CD4-positive, alpha-beta T cell treated with Interleukin-21 for 1 hour (primary cell): Measurements from ENCODE around the gene CTBS.
A peak's percentile ranks its signal among the peaks of the same experiment; 100 is the strongest.
"Not testable (repeated sequence)": the region's sequence is repeated elsewhere in the genome, so short reads cannot be mapped to it uniquely, and the experiment has no call there.

Experiments used
- DNase-seq: peaks from one replicate; pipeline ENCODE4 v3.0.0-alpha.2; 2020

CTBS gene

GRCh38 chr1:84573967-84574842 is at the start of gene CTBS:
CTBS (minus strand) TSS chr1:84574440; CDS start chr1:84574415, 25 bp downstream.
- DNase-seq: peak; percentile 90

- no peak for DNase-seq
Measured at GRCh38 chr1:84621553-84621952, 47.3 kb upstream of the CTBS start.

DNA sequence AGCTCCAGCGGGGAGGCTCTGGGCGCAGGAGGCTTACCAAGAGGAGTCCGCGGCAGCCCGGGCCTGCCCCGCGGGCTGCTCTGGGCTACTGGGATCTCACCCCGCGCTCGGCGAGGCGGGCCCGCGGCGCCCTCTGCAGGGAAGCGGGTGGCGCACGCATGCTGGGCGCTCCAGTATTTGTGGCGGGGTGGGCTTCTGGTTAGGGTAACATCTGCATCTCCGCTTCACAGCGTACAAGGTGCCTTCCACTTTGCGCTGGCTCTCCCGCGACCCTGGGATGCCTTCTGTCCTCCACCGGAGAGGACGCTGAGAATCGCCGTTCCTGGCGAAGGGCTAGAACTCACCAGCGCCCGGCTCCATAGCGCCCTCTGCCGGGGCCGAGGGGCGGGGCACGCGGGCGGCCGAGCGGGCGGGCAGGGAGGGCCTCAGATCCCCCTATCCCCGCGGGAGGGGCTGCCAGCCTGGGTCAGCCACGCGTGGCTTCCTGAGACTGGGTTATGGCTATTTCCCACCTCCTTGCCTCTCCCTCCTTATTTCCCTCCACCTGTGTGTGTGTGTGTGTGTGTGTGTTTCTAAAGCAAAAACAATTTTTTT is 46.6 kb upstream of the CTBS start:
- DNase-seq: peak; percentile 82

- DNase-seq: no peak
Measured at GRCh38 chr1:84619383-84620102, 45.3 kb upstream of the CTBS start.

DNA sequence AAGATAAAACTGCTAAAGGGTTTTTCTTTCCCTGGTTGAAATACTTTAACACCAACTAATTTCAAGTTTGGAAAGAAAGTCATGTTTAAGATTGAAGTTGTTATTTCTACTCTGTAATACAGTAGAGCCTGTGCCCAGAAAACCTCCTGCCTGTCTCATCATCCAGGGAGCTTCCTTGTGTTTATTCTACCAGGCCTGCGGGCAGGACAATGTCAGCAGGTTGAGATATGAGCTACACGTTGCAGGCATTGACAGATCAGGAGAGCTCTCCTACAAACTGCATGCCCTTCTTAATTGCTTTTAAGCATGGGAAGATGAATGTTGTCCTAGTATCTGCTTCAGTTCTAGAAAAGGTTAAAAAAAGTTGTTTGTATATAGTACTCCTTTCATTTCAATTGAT is 43.1 kb upstream of the CTBS start:
- no peak for DNase-seq

DNA sequence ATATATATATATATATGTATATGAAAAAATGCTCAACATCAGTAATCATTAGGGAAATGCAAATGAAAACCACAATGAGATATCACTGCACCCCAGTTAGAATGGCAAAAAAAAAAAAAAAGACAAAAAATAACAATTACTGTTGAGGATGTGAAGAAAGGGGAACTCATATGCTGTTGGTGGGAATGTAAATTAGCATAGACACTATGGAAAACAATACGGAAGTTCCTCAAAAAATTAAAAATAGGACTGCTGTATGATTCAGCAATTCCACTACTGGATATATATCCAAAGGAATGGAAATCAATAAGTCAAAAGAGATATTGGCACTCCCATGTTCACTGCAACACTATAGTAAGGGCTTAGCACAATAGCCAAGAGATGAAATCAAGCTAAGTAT is 41.5 kb upstream of the CTBS start:
- DNase-seq: no peak

DNA sequence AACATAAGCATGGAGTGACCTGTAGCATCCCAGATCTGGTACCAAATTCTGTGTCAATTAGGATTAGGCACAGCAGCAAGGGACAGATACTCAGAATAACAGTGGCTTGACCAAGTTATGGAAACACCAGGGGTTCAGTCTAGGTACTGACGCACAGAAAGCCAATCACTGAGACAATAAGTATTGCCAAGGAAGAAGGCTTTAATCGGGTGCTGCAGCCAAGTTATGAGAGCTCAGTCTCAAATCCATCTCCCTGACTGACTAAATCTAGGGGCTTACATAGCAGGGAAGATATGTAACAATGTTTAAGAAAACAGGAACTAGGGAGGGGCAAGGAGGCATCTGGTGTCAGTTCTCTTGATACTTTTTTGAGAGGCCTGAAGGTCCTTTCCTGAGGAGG is 39.6 kb upstream of the CTBS start:
- DNase-seq: no peak

DNA sequence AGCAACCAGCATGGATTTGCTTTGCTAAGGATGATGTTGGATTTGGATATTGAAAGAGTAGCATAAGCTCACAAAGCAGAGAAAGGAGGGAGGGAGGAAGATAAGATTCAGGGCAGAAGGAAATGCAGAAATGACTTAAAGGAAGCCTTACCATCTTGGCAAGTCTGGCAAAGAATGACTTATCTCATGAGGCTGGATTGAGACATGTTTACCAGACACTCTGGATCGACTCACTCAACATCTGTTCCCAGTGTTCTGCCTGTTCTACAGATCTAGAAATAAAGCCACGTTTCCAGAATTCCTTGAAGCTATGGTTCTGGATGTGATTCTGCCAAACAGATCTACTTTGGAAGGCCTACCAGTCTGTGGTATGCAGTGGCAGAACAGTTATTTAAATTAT is 38.8 kb upstream of the CTBS start:
- DNase-seq: no peak

DNA sequence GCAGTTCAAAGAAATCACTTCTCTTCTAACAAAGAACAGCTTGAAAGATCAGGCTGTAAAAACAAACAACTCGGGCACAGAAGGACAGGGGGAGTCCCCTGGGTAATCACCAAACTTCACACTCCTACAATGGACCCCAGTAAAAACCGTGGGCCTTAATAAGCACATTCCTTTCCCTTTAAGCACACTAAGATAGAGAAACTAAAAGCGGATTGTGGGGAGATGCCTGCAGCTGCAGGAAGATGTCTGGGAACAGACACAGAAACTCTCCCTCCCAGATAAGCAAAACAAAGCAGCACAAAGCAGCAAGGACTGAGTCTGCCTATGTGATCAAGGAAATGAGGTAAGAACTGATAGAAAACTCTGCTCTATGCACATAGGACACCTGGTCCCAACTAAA is 37.6 kb upstream of the CTBS start:
- DNase-seq: peak; percentile 7

- no peak for DNase-seq
Measured at GRCh38 chr1:84611091-84611490, 36.9 kb upstream of the CTBS start.

GRCh38 chr1:84606977-84607376 is 32.7 kb upstream of the CTBS start:
- no peak for DNase-seq

DNA sequence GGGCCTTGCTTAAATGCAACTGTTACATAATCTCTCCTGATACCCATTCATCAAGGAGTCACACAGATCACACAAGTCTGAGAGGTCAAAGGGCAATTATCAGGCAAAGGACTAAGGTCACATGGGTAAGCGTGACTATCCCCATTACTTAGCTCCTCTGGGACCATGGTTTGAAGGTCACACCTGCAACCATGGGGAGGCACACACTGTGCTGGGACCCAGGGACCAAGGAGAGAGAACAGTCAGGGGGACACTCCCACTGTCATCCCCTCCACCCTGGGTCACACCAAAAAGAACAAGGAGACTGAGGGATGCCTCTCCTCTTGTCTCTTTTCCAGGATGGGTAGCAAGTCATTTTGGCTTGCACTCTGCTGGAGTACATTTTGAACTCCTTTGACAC is 30.9 kb upstream of the CTBS start:
- DNase-seq: no peak

DNA sequence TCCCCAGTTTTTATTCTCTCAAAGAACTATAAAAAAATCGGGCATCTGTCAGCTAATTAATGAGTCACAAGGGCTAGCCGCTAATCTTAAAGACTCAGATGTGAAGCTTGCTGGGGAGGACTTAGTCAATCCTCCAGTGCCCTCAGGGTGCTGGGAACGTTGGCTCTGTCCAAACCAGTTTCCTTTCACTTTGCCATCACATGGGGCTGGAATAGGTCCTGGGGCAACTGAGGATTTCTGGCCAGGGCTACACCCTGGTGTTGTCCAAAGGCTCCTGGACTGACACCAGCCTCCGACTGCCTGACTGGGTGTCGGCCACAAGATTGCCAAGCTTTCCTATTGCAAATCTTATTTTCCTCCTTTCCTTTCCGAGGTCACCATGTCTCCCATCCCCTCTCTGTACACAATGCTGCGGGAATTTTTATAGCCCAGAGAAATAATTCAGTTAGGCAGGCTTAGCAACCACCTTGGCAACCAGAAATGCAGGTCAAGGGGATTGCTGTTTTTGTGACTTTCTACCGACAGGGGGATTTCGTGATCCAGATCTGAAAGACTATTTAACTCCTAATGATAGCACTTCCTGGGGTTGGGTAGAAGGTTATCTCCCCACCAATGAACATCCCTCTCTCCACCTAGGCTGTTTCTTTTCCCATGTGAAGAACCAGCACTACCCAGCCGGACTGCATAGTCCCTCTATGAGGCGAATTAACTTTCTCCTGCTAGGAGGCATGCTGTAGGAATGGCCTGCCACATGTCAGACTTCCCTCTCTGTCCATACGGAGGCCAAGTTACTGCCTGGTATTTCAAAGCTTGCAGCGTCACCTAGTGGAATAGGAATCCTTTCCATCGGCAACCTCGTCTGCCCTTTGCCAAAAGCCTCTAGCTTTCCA is 29.9 kb upstream of the CTBS start:
- no peak for DNase-seq

- no peak for DNase-seq
Measured at GRCh38 chr1:84603223-84603622, 29.0 kb upstream of the CTBS start.

GRCh38 chr1:84600796-84601195 is 26.6 kb upstream of the CTBS start:
- no peak for DNase-seq

- no peak for DNase-seq
Measured at GRCh38 chr1:84598846-84599741, 24.9 kb upstream of the CTBS start.

DNA sequence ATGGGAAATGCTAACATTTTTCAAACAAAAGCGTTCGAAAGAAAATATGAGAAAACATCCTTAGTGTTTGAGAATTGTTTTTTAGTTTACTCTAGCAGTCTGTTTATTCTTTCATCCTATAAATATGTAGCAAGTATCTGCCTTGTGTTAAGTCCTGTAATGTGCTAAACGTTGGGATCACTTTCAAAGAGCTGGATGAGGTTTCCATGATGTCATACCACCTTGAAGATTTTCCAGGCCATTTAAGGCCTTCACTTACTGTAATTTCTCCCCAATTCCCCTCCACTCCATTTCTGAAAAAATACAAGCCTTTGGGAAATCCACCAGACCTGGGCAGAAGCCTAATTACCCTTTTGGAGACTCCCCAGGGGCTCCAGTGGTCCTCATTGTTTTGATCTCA is 24.2 kb upstream of the CTBS start:
- no peak for DNase-seq

- DNase-seq: no peak
Measured at GRCh38 chr1:84597011-84597410, 22.8 kb upstream of the CTBS start.

- DNase-seq: not testable (repeated sequence)
Measured at GRCh38 chr1:84594959-84595358, 20.7 kb upstream of the CTBS start.

- DNase-seq: no peak
Measured at GRCh38 chr1:84587099-84587498, 12.9 kb upstream of the CTBS start.

DNA sequence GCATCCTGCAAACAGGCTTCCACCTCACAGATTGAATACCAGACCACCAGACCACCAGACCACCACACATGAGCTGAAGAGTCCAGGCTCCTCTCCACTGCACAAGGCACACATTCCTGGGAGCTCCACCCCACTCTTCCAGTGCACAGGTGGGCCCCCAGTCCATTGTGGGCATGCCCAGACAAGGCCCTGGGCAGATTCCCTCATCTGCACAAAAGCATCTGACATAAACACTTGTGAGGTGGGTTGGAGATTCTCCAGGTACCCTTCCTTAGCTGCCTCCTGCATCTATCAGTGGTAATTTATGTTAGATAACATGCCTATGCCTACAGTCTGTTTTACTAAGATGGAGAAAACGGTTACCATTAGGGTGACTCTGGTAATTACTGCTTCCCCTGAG is 11.6 kb upstream of the CTBS start:
- DNase-seq: no peak

DNA sequence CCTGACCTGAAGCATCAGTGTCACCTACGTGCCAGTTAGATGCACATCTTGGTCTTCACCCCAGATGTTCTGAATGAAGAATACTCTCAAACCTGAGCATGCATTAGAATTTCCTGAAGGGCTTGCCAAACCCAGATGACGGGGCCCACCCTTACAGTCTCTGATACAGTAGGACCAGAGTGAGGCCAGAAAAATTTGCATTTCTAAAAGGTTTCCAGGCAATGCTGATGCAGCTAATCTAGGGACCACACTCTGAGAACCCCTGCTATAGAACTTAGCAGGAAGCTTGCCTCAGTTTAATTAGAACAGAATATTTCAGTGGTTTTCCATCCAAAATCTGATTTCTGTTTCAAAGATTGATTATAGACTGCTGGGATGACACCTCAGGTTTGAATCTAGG is 9.9 kb upstream of the CTBS start:
- DNase-seq: no peak
